ENCODE results near the gene ARID5B.
A peak's percentile ranks its signal among the peaks of the same experiment; 100 is the strongest.

Gene ARID5B

DNA sequence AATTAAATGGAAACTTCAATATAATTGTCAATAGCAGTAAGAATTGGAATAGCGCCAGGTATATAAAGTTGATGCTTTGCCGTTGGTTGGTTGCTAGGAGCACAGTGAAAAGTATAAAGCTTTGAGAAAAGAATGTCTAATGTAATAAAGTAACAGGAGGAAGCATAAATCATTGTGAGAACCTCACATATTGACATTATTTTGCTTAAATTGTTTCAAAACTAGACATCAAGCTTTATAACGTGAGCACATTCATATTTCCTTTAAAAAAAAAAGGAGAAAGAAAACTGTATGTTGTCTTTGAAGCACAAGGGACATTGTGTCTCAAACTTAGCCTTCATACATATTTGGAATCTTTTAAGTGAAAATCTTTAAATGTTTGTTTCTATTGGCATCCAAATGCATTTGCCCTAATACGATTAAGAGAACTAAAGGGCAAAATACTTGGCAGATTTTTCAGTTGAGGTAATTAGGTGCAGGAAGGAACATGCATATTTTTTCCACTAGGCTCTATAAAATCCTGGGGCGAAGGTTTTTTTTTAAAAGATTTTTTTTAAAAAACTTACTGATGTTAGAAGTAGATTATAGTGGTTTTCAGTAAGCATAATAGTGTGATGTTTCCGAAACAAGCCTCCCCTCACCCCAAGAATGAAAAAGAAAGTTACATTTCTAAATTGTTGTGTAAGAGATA is 92.4 kb downstream of the ARID5B start:
- peak overlapping the region; percentile 87 for H3K27ac Mint-ChIP-seq
- H3K36me3 Mint-ChIP-seq = peaks cover 63 to 75% of the 10 kb centered on the region in 2 donors
- DNase-seq (no peak), ATAC-seq (replicated peaks) (no peak)
- no peak overlapping the region for H3K4me3 Mint-ChIP-seq
- no peaks in the 10 kb centered on the region for H3K27me3 Mint-ChIP-seq
- peaks cover 46 to 79% of the 10 kb centered on the region in 2 donors for H3K4me1 Mint-ChIP-seq
- peaks cover 7 to 11% of the 10 kb centered on the region in 2 donors for H3K9me3 Mint-ChIP-seq

DNA sequence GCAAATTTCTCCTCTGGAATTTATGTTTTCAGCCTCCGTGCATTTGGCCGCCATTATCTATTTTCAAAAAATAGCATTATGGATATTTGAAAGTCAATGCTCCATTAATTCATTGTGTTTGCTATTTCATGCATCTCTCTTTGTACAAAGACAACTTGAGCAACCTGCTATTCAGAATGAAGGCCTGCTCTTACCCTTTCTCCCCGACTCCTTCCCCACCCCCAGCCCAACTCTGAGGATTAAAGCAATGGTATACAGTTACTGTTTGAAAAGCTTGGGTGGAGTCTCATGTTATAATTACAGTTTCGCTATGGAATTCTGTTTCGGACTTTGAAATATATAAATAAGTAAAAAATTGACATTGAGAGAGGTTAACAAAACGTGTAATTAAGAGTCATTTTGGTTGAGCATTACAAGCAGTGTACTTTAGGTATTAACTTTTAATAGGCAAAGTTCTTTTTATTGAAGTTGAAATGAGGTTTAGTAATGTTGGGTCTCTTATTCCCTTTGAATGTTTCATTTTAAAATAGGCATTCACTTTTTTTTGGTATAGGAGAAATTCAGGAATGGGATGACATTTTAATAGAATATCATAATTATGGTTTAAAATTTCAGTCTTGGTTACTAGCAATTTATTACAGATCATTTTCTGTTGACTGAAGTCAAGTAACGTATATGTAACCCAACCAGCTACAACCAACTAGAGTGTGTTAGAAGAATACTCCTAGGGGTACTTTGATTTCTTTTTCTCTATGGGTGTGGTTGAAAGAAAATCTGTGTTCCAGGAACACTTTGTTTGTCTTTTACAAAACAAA is 93.1 kb downstream of the ARID5B start:
- Mint-ChIP-seq H3K4me1 (peaks cover 51 to 85% of the 10 kb centered on the region in 2 donors), H3K27me3 (no peaks in the 10 kb centered on the region), H3K27ac (peak overlapping the region; percentile 79), H3K9me3 (peaks cover 8 to 11% of the 10 kb centered on the region in 2 donors), H3K36me3 (peaks cover 70 to 82% of the 10 kb centered on the region in 2 donors), H3K4me3 (no peak overlapping the region)
- DNase-seq (no peak), ATAC-seq (replicated peaks) (no peak)

DNA sequence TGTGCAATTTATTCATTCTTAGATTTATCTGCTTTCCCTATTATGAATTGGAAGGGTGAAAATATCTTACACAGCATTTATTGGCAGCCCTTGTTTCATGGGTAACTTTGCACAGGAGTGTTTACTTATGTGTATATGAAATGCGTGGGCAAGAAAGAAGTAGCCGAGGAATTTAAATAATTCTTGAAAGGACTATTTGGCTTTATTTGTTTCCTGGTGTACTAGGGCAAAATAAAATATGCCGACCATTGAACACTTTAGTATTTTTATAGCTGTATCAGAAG is 93.7 kb downstream of the ARID5B start:
- peaks cover 69 to 82% of the 10 kb centered on the region in 2 donors for H3K36me3 Mint-ChIP-seq
- H3K27me3 Mint-ChIP-seq = no peaks in the 10 kb centered on the region
- peaks cover 8 to 13% of the 10 kb centered on the region in 2 donors for H3K9me3 Mint-ChIP-seq
- ATAC-seq (replicated peaks) (no peak), DNase-seq (no peak)
- H3K4me3 Mint-ChIP-seq = no peak overlapping the region
- peaks cover 52 to 85% of the 10 kb centered on the region in 2 donors for H3K4me1 Mint-ChIP-seq
- H3K27ac Mint-ChIP-seq = peak overlapping the region; percentile 82

DNA sequence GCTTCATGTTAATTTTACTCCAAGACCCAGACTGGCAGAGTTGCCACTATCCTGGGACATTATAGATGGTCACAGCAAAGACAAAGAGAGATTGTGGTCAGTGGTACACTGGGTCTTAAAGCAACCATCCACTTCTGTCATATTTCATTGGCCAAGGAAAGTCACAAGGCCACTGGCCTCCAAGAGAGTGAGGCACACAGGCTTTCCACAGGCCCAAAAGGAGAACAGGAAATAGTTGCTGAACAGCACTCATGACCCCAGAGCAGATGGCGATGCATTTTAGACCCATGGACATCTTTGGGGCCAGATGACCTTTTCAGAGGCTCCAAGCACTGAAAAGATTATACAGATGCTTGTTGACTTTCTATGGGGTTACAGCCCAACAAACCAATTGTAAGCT is 97.4 kb downstream of the ARID5B start:
- no peaks in the 10 kb centered on the region for H3K27me3 Mint-ChIP-seq
- peaks cover 13 to 18% of the 10 kb centered on the region in 2 donors for H3K9me3 Mint-ChIP-seq
- peak overlapping the region; percentile 100 for H3K27ac Mint-ChIP-seq
- H3K36me3 Mint-ChIP-seq = peaks cover 74 to 82% of the 10 kb centered on the region in 2 donors
- ATAC-seq (replicated peaks) = peak in 1 of 2 donors; percentile 8
- peak overlapping the region in 1 of 2 donors; percentile 52 for H3K4me3 Mint-ChIP-seq
- no peak for DNase-seq
- H3K4me1 Mint-ChIP-seq = peaks cover 56 to 84% of the 10 kb centered on the region in 2 donors

DNA sequence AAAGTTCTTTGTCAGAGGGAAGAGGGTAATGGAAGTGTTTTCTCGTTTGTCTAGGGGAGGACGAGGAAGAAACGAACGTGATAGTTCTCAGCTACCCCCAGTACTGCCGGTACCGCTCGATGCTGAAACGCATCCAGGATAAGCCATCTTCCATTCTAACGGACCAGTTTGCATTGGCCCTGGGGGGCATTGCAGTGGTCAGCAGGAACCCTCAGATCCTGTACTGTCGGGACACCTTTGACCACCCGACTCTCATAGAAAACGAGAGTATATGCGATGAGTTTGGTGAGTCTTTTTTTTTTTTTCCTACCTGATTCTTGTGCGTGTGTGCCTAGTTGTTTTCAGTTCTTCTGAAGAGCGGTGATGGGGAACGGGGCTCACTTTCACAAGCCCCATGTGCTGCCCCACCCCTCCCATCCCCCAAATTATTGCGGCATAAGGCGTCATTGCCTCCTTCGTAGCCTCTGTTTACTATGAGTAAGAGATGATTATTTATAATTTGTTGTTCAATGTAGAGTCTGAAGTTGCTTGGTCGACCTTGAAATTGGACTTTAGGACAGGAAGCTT is 98.6 kb downstream of the ARID5B start:
- Mint-ChIP-seq H3K27ac (peak overlapping the region; percentile 100), H3K4me3 (peak overlapping the region; percentile 66 to 80), H3K9me3 (peaks cover 13 to 18% of the 10 kb centered on the region in 2 donors), H3K36me3 (peaks cover 86 to 90% of the 10 kb centered on the region in 2 donors), H3K27me3 (no peaks in the 10 kb centered on the region), H3K4me1 (peaks cover 66 to 94% of the 10 kb centered on the region in 2 donors)
- peak; percentile 87 to 89 for ATAC-seq (replicated peaks)
- DNase-seq = peak; percentile 74

DNA sequence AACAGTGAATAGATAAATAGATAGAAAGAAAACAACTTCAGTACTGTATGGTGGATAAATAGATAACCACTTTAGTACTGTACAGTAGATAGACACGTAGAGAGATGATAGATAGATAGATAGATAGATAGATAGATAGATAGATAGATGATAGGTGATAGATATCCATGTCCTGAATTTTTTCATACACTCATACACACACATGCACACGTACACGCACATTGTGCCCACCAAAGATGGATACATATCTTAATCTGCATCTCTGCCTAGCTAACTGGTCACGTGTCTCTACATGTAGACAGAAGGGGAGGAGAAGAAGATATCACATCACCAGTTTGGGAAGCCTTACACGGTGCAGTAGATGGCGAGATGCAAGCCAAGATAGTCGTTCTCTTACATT is 99.2 kb downstream of the ARID5B start:
- H3K27me3 Mint-ChIP-seq = no peaks in the 10 kb centered on the region
- H3K36me3 Mint-ChIP-seq = peaks cover 86 to 92% of the 10 kb centered on the region in 2 donors
- no peak for DNase-seq
- H3K4me1 Mint-ChIP-seq = peaks cover 67 to 94% of the 10 kb centered on the region in 2 donors
- H3K4me3 Mint-ChIP-seq = peak overlapping the region; percentile 66 to 80
- no peak for ATAC-seq (replicated peaks)
- peaks cover 13 to 18% of the 10 kb centered on the region in 2 donors for H3K9me3 Mint-ChIP-seq
- H3K27ac Mint-ChIP-seq = peak overlapping the region; percentile 100

DNA sequence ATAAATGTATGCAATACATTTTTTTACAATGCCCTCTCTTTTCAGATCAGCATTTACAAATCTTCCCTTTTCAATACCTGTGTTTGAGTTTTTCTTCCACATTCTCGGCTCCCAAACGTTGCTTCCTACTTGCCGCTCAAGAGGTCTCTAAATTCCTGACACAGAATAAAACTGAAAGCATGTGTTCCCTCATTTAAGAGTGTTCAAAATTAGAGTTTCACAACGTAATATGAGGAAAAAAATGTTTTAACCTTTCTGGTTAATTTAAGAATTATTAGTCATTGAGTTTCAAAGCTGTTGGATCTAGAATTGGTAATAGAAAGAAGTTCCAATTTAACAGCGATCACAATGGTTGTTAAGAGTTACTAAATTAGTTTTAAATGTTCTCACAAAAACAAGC is 100.4 kb downstream of the ARID5B start:
- H3K4me3 Mint-ChIP-seq = peak overlapping the region; percentile 46 to 54
- peaks cover 67 to 94% of the 10 kb centered on the region in 2 donors for H3K4me1 Mint-ChIP-seq
- peaks cover 88 to 94% of the 10 kb centered on the region in 2 donors for H3K36me3 Mint-ChIP-seq
- H3K27ac Mint-ChIP-seq = peak overlapping the region; percentile 94
- H3K9me3 Mint-ChIP-seq = peaks cover 13 to 17% of the 10 kb centered on the region in 2 donors
- no peaks in the 10 kb centered on the region for H3K27me3 Mint-ChIP-seq
- ATAC-seq (replicated peaks) = peak; percentile 26 to 31
- DNase-seq = no peak

DNA sequence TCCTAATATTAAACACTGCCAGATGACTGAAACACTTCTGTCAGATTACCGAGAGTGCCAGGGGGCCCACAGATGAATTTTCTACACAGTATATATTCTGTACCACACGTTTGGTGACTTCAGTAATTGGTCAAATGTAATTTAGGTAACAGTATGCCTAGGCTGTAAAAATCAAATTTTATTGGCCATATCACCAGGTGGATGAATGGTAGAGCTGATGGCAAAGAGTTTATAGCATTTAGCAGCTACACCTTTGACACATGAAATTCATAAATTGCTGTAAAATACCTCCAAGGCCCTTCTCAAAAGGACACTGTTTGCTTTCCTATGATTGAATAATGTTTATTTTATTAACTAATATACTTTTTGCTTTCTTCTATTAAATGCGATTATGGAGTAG is 101.3 kb downstream of the ARID5B start:
- Mint-ChIP-seq H3K4me3 (peak overlapping the region; percentile 8 to 33), H3K4me1 (peaks cover 71 to 97% of the 10 kb centered on the region in 2 donors), H3K27ac (peak overlapping the region; percentile 95), H3K27me3 (no peaks in the 10 kb centered on the region), H3K9me3 (peaks cover 13 to 14% of the 10 kb centered on the region in 2 donors), H3K36me3 (peaks cover 88 to 94% of the 10 kb centered on the region in 2 donors)
- DNase-seq = no peak
- no peak for ATAC-seq (replicated peaks)

DNA sequence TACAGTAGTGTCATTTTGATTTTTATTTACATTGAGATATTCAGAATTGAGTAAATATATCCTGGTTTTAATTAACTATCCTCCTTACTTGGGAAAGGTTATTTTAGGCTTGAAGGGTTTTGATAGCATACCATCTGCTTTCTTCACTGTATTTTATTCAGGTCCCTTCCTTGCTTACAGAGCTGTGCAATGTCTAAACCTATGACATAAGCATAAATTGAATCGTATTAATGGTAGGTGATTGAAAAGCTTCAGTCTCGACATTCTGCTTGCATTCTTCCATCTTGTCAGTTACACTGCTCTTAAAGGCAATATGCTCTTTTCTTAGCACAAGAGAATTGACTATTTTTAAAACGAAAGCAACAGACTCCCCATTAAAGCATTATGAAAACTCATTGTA is 102.5 kb downstream of the ARID5B start:
- no peak for ATAC-seq (replicated peaks)
- Mint-ChIP-seq H3K4me3 (no peak overlapping the region), H3K27ac (peak overlapping the region; percentile 90), H3K4me1 (peaks cover 70 to 98% of the 10 kb centered on the region in 2 donors), H3K9me3 (peaks cover 5 to 9% of the 10 kb centered on the region in 2 donors), H3K27me3 (no peaks in the 10 kb centered on the region), H3K36me3 (peaks cover 87 to 94% of the 10 kb centered on the region in 2 donors)
- DNase-seq = no peak

DNA sequence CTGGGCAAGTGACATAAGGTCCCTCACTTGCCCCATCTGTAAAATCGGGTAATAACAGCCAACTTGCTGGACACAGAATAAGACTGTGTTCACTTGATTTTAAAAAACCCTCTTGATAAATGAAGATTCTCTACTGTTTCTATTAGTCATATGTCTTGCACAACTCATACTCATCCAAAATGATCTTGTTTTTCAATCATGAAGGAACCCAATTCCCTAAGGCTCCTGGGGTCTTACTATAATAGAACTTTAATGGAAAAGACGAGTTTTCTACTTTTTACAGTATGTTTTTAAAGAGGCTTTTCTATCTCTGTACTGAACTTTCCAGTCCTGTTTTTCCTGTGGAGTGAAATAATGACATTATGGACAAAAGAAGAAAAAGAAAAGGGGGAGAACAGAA is 103.8 kb downstream of the ARID5B start:
- no peak for ATAC-seq (replicated peaks)
- Mint-ChIP-seq H3K9me3 (peaks cover 5 to 6% of the 10 kb centered on the region in 2 donors), H3K4me1 (peaks cover 69 to 98% of the 10 kb centered on the region in 2 donors), H3K4me3 (peak overlapping the region in 1 of 2 donors; percentile 2), H3K27me3 (no peaks in the 10 kb centered on the region), H3K36me3 (peaks cover 86 to 94% of the 10 kb centered on the region in 2 donors), H3K27ac (peak overlapping the region; percentile 90)
- no peak for DNase-seq

DNA sequence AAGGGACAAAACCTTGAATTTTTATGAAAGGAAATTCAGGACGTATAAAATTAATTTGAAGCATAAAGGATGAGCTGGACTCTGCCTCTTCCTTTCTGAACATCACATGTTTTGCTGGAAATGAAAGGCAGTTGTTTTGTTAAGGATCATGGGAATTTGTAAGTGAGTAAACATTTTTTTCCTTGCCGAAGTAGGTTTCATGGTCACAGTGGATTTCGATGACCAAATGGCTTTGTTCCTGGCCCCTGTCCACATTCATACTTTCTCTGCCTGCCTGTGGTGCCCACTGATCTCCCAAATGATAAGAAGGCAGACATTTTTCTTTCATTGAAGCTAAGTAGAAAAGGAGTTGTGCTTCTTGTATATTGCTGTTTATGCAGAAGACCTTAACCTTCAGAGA is 104.2 kb downstream of the ARID5B start:
- peaks cover 86 to 94% of the 10 kb centered on the region in 2 donors for H3K36me3 Mint-ChIP-seq
- H3K4me1 Mint-ChIP-seq = peaks cover 68 to 98% of the 10 kb centered on the region in 2 donors
- H3K27me3 Mint-ChIP-seq = no peaks in the 10 kb centered on the region
- peak overlapping the region; percentile 90 for H3K27ac Mint-ChIP-seq
- H3K4me3 Mint-ChIP-seq = peak overlapping the region in 1 of 2 donors; percentile 2
- peaks cover 2 to 4% of the 10 kb centered on the region in 2 donors for H3K9me3 Mint-ChIP-seq
- ATAC-seq (replicated peaks) (no peak), DNase-seq (no peak)

DNA sequence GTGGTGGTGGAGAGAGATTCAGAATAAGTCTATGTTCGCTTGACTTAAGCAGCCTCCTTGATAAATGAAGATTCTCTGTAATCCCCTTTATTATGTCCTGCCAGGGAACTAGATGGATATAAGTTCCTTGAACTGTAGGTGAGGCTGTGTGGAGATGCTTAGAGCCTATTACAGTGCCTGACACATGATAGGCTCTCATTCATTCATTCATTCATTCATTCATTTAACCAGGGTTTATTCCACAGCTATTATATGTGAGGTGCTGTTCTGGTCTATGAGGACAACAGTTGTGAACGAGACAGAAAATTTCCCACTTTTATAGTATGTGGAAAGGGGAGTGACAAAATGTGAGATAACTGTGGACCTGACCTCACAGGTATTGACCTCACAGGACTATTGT is 105.6 kb downstream of the ARID5B start:
- Mint-ChIP-seq H3K27me3 (no peaks in the 10 kb centered on the region), H3K27ac (peak overlapping the region; percentile 78), H3K9me3 (peaks cover 0 to 3% of the 10 kb centered on the region in 2 donors), H3K4me3 (peak overlapping the region in 1 of 2 donors; percentile 14), H3K36me3 (peaks cover 86 to 95% of the 10 kb centered on the region in 2 donors), H3K4me1 (peaks cover 71 to 98% of the 10 kb centered on the region in 2 donors)
- DNase-seq = no peak
- peak in 1 of 2 donors; percentile 1 for ATAC-seq (replicated peaks)

DNA sequence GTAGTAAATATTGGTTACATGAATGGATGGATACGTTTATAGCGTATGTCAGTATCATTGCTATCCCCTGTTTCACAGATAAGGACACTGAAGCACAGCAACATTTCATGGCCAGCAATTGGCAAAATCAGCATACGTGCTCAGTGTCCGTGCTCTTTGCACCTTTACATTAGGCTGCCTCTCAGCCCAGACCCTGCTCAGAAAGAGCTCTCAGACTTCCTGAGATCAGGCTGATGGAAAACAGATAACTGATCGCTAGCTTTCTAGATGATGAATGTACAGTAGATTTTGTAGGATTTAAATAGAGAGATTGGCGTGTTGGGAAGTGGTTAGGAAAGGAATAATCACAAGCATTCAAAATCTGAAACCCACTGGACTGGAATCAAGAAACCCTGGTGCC is 106.7 kb downstream of the ARID5B start:
- H3K4me3 Mint-ChIP-seq = no peak overlapping the region
- H3K36me3 Mint-ChIP-seq = peaks cover 85 to 91% of the 10 kb centered on the region in 2 donors
- peak overlapping the region; percentile 97 for H3K27ac Mint-ChIP-seq
- no peaks in the 10 kb centered on the region for H3K27me3 Mint-ChIP-seq
- peaks cover 70 to 90% of the 10 kb centered on the region in 2 donors for H3K4me1 Mint-ChIP-seq
- peaks cover 0 to under 1% of the 10 kb centered on the region in 2 donors for H3K9me3 Mint-ChIP-seq
- no peak for DNase-seq
- no peak for ATAC-seq (replicated peaks)

DNA sequence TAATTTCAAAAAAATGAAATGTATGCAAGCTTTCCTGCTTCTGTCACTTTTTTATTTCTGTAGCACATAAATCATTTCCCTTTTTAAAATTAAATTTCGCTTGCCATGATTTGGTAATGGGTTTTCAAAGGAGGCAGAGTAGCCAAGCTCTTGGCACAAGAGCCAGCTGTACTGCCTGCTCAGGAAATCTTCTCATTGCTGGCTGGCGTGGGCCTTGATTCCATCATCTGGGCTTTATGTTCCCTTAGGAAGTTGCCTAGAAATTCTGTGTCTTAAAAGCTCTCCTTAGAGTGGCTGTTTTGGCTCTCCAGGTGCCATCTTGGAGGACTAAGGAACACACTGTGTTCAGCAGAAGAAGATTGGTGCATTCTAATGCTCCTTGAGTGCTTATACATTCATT is 107.4 kb downstream of the ARID5B start:
- peak overlapping the region in 1 of 2 donors; percentile 63 for H3K4me3 Mint-ChIP-seq
- H3K27ac Mint-ChIP-seq = peak overlapping the region; percentile 97
- H3K36me3 Mint-ChIP-seq = peaks cover 83 to 91% of the 10 kb centered on the region in 2 donors
- H3K4me1 Mint-ChIP-seq = peaks cover 68 to 86% of the 10 kb centered on the region in 2 donors
- ATAC-seq (replicated peaks) (no peak), DNase-seq (no peak)
- H3K9me3 Mint-ChIP-seq = peaks cover 0 to 1% of the 10 kb centered on the region in 2 donors
- H3K27me3 Mint-ChIP-seq = no peaks in the 10 kb centered on the region

Data from stimulated activated naive B cell treated with anti-CD40 and anti-IgM and Interleukin-4, amounts not matched to agents 10 μg/mL and 1 μg/mL and 100 μg/mL, for 72 hours (primary cell).